B cell (primary cell): ENCODE measurements around the gene ZKSCAN2.

ENCODE experiments used
- EZH2 ChIP-seq: IDR thresholded peaks from 2 replicates; pipeline ENCODE4 v1.6.1; 2012; ENCODE audit warnings: borderline replicate concordance, low read depth, mild to moderate bottlenecking, moderate library complexity, low read length; ENCODE audit not compliant: insufficient read depth, poor library complexity, severe bottlenecking
- TF ChIP-seq, protein P1 (sequence below): fragments of 200-600 bp; IDR thresholded peaks from one replicate; pipeline ENCODE4 v1.8.0; 2022; ENCODE audit warnings: antibody characterized with exemption, mild to moderate bottlenecking

DNA sequence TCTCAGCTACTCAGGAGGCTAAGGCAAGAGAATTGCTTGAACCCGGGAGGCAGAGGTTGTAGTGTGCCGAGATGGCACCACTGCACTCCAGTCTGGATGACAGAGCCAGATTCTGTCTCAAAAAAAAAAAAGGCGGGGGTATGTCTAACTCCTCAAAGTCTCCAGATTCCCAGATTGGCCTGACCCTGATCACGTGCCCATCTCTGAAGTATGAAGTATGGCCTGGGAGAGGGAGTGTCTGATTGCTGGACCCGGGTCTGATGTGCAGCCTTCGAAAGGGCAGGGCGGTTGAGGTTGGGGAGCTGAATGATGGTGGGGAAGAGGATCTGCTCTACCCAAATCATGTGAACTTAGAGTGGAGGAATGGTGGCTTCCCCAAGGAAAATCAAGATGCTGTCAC is 58.2 kb downstream of the ZKSCAN2 start:
- TF ChIP-seq, protein P1, sequence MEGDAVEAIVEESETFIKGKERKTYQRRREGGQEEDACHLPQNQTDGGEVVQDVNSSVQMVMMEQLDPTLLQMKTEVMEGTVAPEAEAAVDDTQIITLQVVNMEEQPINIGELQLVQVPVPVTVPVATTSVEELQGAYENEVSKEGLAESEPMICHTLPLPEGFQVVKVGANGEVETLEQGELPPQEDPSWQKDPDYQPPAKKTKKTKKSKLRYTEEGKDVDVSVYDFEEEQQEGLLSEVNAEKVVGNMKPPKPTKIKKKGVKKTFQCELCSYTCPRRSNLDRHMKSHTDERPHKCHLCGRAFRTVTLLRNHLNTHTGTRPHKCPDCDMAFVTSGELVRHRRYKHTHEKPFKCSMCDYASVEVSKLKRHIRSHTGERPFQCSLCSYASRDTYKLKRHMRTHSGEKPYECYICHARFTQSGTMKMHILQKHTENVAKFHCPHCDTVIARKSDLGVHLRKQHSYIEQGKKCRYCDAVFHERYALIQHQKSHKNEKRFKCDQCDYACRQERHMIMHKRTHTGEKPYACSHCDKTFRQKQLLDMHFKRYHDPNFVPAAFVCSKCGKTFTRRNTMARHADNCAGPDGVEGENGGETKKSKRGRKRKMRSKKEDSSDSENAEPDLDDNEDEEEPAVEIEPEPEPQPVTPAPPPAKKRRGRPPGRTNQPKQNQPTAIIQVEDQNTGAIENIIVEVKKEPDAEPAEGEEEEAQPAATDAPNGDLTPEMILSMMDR, result no peak
- no peak for TF ChIP-seq EZH2
